Measurements from ENCODE around the gene TLE4. TPM values are rescaled to one million over a fixed set of nuclear protein-coding genes. Genes with fewer than 3 reads are reported as not detected.

Gene TLE4
- total RNA-seq, 3 donors from 2014 or later = 25.0 to 47.0 (median 35.1) TPM

DNA sequence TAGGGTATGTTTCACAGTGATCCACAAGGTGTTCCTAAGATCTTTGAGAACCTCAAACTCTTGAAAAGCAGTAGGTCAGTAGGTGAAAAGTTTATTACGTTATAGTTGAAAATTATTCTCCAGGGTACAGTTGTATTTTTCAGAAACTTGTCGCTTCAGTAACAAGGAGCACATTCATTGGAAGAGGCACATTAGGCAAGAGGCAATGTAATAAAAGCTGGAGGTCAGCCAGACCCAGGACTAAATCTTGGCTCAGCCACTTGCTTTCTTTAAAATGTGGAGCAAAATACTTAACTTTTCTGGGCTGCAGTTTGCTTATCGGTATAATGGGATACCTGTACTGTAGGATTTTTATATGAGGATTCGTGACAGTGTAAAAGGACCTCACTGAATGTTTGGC is 45.6 kb downstream of the TLE4 start:
- H3K27ac ChIP-seq = peak overlapping the region in 1 of 2 donors; percentile 59

DNA sequence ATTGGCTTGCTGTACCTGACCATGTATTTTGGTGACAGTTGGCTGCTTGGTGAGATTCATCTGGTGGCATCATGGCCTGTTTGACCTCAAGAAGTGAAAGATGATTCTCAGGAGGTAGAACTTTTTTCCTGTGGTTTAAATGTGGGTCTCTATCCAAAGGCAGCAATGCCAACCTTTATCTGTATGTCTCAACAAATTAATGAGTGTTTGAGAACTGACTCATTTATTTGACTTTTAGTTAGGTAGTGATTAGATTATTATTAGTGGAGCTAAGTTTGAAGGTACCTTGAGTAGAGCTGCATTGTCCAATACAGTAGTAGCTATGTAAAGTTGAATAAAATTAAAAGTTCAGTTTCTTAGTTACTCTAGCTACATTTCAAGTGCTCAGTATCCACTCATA is 48.2 kb downstream of the TLE4 start:
- H3K27ac ChIP-seq = no peak overlapping the region
- no peaks in the 10 kb centered on the region for H3K9me3 ChIP-seq
- intact Hi-C loops (cut with DNase I; ENCODE audit: low total_unique reads) = no loop called here
- no peaks in the 10 kb centered on the region for H3K27me3 ChIP-seq
- TF ChIP-seq, protein P1, sequence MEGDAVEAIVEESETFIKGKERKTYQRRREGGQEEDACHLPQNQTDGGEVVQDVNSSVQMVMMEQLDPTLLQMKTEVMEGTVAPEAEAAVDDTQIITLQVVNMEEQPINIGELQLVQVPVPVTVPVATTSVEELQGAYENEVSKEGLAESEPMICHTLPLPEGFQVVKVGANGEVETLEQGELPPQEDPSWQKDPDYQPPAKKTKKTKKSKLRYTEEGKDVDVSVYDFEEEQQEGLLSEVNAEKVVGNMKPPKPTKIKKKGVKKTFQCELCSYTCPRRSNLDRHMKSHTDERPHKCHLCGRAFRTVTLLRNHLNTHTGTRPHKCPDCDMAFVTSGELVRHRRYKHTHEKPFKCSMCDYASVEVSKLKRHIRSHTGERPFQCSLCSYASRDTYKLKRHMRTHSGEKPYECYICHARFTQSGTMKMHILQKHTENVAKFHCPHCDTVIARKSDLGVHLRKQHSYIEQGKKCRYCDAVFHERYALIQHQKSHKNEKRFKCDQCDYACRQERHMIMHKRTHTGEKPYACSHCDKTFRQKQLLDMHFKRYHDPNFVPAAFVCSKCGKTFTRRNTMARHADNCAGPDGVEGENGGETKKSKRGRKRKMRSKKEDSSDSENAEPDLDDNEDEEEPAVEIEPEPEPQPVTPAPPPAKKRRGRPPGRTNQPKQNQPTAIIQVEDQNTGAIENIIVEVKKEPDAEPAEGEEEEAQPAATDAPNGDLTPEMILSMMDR (IDR thresholded peaks at IDR 0.05) = no peak
- TF ChIP-seq POLR2A (IDR thresholded peaks at IDR 0.05) = no peak
- no peak for TF ChIP-seq POLR2AphosphoS5 (IDR thresholded peaks at IDR 0.05)
- H3K36me3 ChIP-seq = no peaks in the 10 kb centered on the region
- H3K4me1 ChIP-seq = no peaks in the 10 kb centered on the region
- H3K4me3 ChIP-seq = no peak overlapping the region
- no peak for DNase-seq (ENCODE audit: low spot score in 2 of 2)

More for the DNA sequence above, 45.6 kb downstream of the TLE4 start:
- Histone ChIP-seq H3K9me3 (no peaks in the 10 kb centered on the region), H3K36me3 (no peaks in the 10 kb centered on the region), H3K4me3 (no peak overlapping the region), H3K27me3 (no peaks in the 10 kb centered on the region), H3K4me1 (no peaks in the 10 kb centered on the region)
- intact Hi-C loops (cut with DNase I; ENCODE audit: low total_unique reads) = no loop called here
- peak in 1 of 2 donors; percentile 74 for DNase-seq (ENCODE audit: low spot score in 2 of 2)
- TF ChIP-seq POLR2A (IDR thresholded peaks at IDR 0.05) (no peak), POLR2AphosphoS5 (IDR thresholded peaks at IDR 0.05) (no peak)
- TF ChIP-seq, protein P1 (IDR thresholded peaks at IDR 0.05) = no peak

DNA sequence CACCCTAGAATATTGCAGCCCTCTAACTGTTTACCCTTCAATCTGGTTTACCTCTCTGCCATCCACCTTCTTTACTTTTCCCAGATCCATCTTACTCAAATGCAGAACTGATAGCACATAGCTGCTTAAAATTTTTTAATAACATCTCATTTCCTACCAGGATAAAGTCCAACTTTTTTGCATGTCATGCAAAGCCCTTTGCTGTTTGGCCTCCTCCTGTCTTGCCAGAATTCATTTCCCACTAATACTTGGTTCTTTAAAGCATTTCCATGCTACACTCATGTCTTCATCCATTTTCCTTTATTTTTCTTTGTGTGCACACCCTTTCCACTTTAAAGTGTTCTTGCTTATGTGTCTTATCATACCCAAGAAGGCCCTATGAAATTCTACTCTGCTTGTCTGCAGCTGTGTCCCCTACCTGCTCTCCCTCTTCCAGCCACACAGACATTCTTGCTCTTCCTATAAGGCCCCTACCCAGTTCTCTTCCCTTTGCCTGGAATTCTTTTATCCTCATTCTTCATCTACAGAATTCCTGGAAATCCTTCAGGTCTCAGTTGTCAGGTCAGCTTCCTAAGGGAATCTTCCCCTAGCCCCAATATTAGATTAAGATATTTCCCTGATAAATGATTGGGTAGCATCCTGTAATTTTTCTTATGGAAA is 50.3 kb downstream of the TLE4 start:
- DNase-seq (ENCODE audit: low spot score in 2 of 2) = no peak
- intact Hi-C loops (cut with DNase I; ENCODE audit: low total_unique reads) = no loop called here

DNA sequence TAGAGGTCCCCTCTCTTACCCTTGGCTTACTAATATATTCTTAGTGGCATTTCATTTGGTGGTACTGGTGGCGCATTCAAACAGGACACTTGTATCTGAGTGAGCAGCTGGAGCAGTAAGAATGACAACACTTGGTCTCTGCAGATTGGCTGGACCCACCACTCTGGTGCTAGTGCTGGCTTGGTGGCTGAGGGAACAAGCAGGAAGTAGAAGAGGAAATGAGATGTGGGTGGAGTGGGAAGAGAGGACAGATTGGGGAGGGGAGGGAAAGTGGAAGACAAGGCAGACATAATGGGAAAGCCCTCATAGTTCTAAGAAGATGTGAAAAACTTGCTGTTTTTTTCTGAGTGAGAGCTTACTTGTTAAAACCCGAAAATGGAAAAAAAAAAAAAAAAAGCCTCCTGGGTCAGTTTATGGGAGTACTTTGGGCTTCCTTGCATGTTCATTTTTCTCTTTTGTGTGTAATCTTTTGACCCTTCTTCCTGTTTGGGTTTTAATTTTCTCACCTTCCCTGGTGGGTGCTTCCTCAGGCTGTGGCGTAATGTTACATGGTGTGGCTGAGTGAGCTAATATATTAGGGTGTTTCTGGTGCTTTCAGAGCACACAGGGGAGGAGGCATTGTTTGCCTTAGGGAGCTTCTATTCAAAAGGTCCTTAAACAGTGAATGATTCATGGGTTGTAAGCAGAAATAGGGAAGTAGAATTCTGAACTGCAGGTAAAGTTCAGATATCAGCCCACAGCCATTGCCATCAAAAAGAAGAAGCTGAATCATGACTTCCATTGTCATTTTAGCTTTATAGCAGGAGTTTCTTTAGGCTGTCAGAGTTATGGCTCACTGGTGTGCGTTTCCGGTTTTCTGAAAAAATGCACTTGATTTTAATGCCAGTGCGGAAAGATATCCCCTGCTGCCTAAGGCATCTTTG is 52.3 kb downstream of the TLE4 start:
- H3K4me3 ChIP-seq = no peak overlapping the region

More for the DNA sequence above, 50.3 kb downstream of the TLE4 start:
- Histone ChIP-seq H3K36me3 (no peaks in the 10 kb centered on the region), H3K4me1 (no peaks in the 10 kb centered on the region), H3K9me3 (no peaks in the 10 kb centered on the region), H3K27me3 (no peaks in the 10 kb centered on the region), H3K4me3 (no peak overlapping the region), H3K27ac (no peak overlapping the region)
- TF ChIP-seq POLR2A (IDR thresholded peaks at IDR 0.05) = no peak
- TF ChIP-seq, protein P1 (IDR thresholded peaks at IDR 0.05) = no peak

More for the DNA sequence above, 52.3 kb downstream of the TLE4 start:
- intact Hi-C loops (cut with DNase I; ENCODE audit: low total_unique reads) = loop anchor here (2.0 kb wide), 1 partner anchor 15 kb away; no protein-coding TSS in a partner anchor
- Histone ChIP-seq H3K36me3 (no peaks in the 10 kb centered on the region), H3K9me3 (no peaks in the 10 kb centered on the region), H3K27ac (no peak overlapping the region), H3K4me1 (no peaks in the 10 kb centered on the region), H3K27me3 (no peaks in the 10 kb centered on the region)
- TF ChIP-seq POLR2AphosphoS5 (IDR thresholded peaks at IDR 0.05) (no peak), POLR2A (IDR thresholded peaks at IDR 0.05) (no peak)
- TF ChIP-seq, protein P1 (IDR thresholded peaks at IDR 0.05) = no peak
- DNase-seq (ENCODE audit: low spot score in 2 of 2) = no peak

All from breast epithelium (tissue), 4 donors.